Measurements from ENCODE around the gene REV3L. TPM values are rescaled to one million over a fixed set of nuclear protein-coding genes. Genes with fewer than 3 reads are reported as not detected.

Gene REV3L
- total and polyA plus RNA-seq, 4 donors = 8.8 to 91.4 (median 19.8) TPM

DNA sequence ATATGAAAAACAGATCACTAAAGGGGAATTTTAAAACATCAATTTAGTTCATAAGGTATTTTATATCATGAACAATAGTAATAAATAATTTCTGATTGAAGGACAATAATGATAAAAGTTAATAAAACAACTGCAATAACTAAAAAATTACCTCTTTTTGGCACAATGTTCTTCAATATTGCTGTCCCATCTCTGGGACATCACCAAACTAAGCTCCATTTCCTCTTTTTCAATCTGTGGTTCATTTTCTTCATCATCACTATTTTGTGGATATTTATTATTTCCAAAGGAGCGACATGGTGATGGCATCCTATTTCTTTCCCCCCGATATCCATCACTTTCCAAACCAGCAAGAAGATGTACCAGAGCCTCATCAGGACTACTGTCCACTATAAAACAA, 103.2 kb downstream of the REV3L start:
- Histone ChIP-seq H3K27ac (ENCODE audit: low read depth in 1 of 2, low read length in 1 of 2) (no peak overlapping the region), H3K27me3 (ENCODE audit: control insufficient read depth in 3 of 3, insufficient read depth in 3 of 3, low read length in 2 of 3) (no peaks in the 10 kb centered on the region), H3K9ac (ENCODE audit: insufficient read depth in 1 of 2, low read length in 2 of 2) (no peak overlapping the region), H3K36me3 (ENCODE audit: control insufficient read depth in 4 of 4, insufficient read depth in 4 of 4, low read length in 4 of 4) (peaks cover 8 to 48% (median 19%) of the 10 kb centered on the region in 4 donors), H3K4me3 (no peak overlapping the region), H3K9me3 (ENCODE audit: control insufficient read depth in 4 of 4, insufficient read depth in 3 of 4, low read length in 3 of 4) (no peaks in the 10 kb centered on the region), H3K4me1 (ENCODE audit: control insufficient read depth in 5 of 5, insufficient read depth in 5 of 5, low read length in 5 of 5) (peaks cover 0 to 4% (median 0%) of the 10 kb centered on the region in 5 donors)
- WGBS, 2 donors = 98% methylated on average over 2 of the region's 2 CpGs
- TF ChIP-seq, protein P1, sequence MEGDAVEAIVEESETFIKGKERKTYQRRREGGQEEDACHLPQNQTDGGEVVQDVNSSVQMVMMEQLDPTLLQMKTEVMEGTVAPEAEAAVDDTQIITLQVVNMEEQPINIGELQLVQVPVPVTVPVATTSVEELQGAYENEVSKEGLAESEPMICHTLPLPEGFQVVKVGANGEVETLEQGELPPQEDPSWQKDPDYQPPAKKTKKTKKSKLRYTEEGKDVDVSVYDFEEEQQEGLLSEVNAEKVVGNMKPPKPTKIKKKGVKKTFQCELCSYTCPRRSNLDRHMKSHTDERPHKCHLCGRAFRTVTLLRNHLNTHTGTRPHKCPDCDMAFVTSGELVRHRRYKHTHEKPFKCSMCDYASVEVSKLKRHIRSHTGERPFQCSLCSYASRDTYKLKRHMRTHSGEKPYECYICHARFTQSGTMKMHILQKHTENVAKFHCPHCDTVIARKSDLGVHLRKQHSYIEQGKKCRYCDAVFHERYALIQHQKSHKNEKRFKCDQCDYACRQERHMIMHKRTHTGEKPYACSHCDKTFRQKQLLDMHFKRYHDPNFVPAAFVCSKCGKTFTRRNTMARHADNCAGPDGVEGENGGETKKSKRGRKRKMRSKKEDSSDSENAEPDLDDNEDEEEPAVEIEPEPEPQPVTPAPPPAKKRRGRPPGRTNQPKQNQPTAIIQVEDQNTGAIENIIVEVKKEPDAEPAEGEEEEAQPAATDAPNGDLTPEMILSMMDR (IDR thresholded peaks at IDR 0.05; ENCODE audit: control extremely low read depth, extremely low read depth) = no peak
- DNase-seq (no peak), ATAC-seq (ENCODE audit: insufficient read depth, low FRiP score) (no peak)

DNA sequence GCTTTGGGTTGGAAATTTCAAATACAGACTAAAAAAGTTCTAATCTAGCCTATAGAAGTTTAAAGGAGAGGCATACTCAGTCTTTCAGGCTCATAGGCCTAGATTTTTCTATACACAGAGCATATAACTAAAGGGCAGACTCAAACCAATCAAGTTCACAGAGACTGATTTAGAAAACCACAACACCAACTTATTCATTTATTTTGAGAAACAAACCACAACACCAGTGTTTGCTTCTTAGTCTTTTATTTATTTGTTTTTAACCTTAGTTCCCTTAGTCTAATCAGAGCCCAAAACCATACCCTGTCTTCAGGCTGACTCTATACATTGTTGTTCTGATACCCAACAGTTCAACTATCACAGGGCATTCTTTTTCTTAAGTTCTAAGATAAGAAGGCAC, 103.7 kb downstream of the REV3L start:
- TF ChIP-seq, protein P1 (IDR thresholded peaks at IDR 0.05; ENCODE audit: control extremely low read depth, extremely low read depth) = no peak
- Histone ChIP-seq H3K27ac (ENCODE audit: low read depth in 1 of 2, low read length in 1 of 2) (no peak overlapping the region), H3K9ac (ENCODE audit: insufficient read depth in 1 of 2, low read length in 2 of 2) (no peak overlapping the region), H3K36me3 (ENCODE audit: control insufficient read depth in 4 of 4, insufficient read depth in 4 of 4, low read length in 4 of 4) (peaks cover 8 to 48% (median 21%) of the 10 kb centered on the region in 4 donors), H3K4me3 (no peak overlapping the region), H3K4me1 (ENCODE audit: control insufficient read depth in 5 of 5, insufficient read depth in 5 of 5, low read length in 5 of 5) (peaks cover 0 to 4% (median 0%) of the 10 kb centered on the region in 5 donors), H3K27me3 (ENCODE audit: control insufficient read depth in 3 of 3, insufficient read depth in 3 of 3, low read length in 2 of 3) (no peaks in the 10 kb centered on the region), H3K9me3 (ENCODE audit: control insufficient read depth in 4 of 4, insufficient read depth in 3 of 4, low read length in 3 of 4) (no peaks in the 10 kb centered on the region)
- DNase-seq (no peak), ATAC-seq (ENCODE audit: insufficient read depth, low FRiP score) (no peak)

DNA sequence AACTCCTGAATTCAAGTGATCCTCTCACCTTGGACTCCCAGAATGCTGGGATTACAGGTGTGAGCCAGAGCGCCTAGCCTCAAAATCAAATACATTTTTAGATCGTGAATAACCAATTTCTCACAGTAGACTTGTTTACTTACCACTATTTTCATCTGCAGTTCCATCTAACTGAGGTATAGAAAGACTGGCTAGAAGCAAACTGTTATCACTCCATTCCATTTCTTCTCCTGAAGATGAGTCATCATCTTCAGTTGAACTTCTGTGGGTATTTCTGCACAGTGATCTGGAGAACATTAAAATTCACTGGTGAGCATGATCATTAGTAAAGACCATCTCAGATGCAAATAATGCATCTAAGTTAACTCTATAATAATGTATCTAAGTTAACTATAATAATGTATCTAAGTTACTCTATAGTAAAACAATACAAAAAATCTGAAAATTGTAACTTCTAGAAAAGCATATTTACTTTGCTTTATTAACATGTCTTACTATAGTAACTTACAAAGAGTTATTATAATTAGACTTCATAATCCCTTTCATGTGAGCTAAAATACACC, 105.4 kb downstream of the REV3L start:
- ATAC-seq (ENCODE audit: insufficient read depth, low FRiP score) (no peak), DNase-seq (no peak)
- Histone ChIP-seq H3K4me3 (no peak overlapping the region), H3K9ac (ENCODE audit: insufficient read depth in 1 of 2, low read length in 2 of 2) (no peak overlapping the region), H3K36me3 (ENCODE audit: control insufficient read depth in 4 of 4, insufficient read depth in 4 of 4, low read length in 4 of 4) (peaks cover 8 to 51% (median 22%) of the 10 kb centered on the region in 4 donors), H3K9me3 (ENCODE audit: control insufficient read depth in 4 of 4, insufficient read depth in 3 of 4, low read length in 3 of 4) (no peaks in the 10 kb centered on the region), H3K4me1 (ENCODE audit: control insufficient read depth in 5 of 5, insufficient read depth in 5 of 5, low read length in 5 of 5) (peaks cover 0 to 4% (median 0%) of the 10 kb centered on the region in 5 donors), H3K27ac (ENCODE audit: low read depth in 1 of 2, low read length in 1 of 2) (no peak overlapping the region), H3K27me3 (ENCODE audit: control insufficient read depth in 3 of 3, insufficient read depth in 3 of 3, low read length in 2 of 3) (no peaks in the 10 kb centered on the region)
- WGBS, 2 donors = 94 to 97% methylated on average over 2 of the region's 2 CpGs
- TF ChIP-seq, protein P1 (IDR thresholded peaks at IDR 0.05; ENCODE audit: control extremely low read depth, extremely low read depth) = no peak

Measured in lung (tissue), 12 donors.